Right atrium auricular region (tissue), 2 donors: ENCODE results near the gene CLBA1. TPM values are rescaled to one million over a fixed set of nuclear protein-coding genes. Genes with fewer than 3 reads are reported as not detected.

ENCODE experiments used
- DNase-seq: peaks from one replicate; pipeline ENCODE4 v3.0.0-alpha.2; 2019; ENCODE audit warnings: low spot score
- H3K27ac ChIP-seq, 2 donors: fragments of 200-600 bp; sonication (generic); 1 replicate in 1 of 2; 2 replicates in 1 of 2; pipeline ENCODE4 v1.5.1; 2016 to 2019
- H3K27me3 ChIP-seq, 2 donors: fragments of 200-600 bp; sonication (generic); one replicate each; pipeline versions ENCODE4 v1.5.1 to v1.6.0; 2017 to 2019
- H3K36me3 ChIP-seq: fragments of 200-600 bp; sonication (generic); one replicate; pipeline ENCODE4 v1.5.1; 2016
- H3K4me1 ChIP-seq, 2 donors: fragments of 200-600 bp; sonication (generic); one replicate each; pipeline versions ENCODE4 v1.5.1 to v1.6.0; 2017 to 2019
- H3K4me3 ChIP-seq, 2 donors: fragments of 200-600 bp; sonication (generic); 1 replicate in 1 of 2; 2 replicates in 1 of 2; pipeline ENCODE4 v1.5.1; 2017 to 2019; ENCODE audit warnings: mild to moderate bottlenecking in 1 of 2, moderate library complexity in 1 of 2
- H3K9me3 ChIP-seq, 2 donors: fragments of 200-600 bp; sonication (generic); one replicate each; pipeline ENCODE4 v1.5.1; 2019
- CTCF ChIP-seq, 2 donors: fragments of 200-600 bp; sonication (generic); IDR thresholded peaks; one replicate each; pipeline ENCODE4 v1.5.1; 2019; ENCODE audit warnings: antibody characterized with exemption in 2 of 2
- total RNA-seq, 2 donors: library from RNA; depleted of rRNA; stranded (reverse); fragments of >200 nt; gene quantifications; one replicate each; pipeline ENCODE4 v1.1.0, GENCODE V29; 2016

Gene CLBA1
- total RNA-seq, 2 donors from 2014 or later, result 2.0 to 2.2 TPM

- H3K36me3 ChIP-seq, result no peaks in the 10 kb centered on the region
- TF ChIP-seq CTCF (IDR thresholded peaks at IDR 0.05), result no peak
- H3K4me3 ChIP-seq, result no peak overlapping the region
- H3K27me3 ChIP-seq, result peaks cover 0 to 4% of the 10 kb centered on the region in 2 donors
- no peaks in the 10 kb centered on the region for H3K9me3 ChIP-seq
- peaks cover 0 to 97% of the 10 kb centered on the region in 2 donors for H3K4me1 ChIP-seq
- DNase-seq, result no peak
- H3K27ac ChIP-seq, result peak overlapping the region; percentile 72 to 80
These were observed 13.1 kb upstream of the CLBA1 start for GRCh38 chr14:104972301-104973134.

- Histone ChIP-seq H3K4me3 (no peak overlapping the region), H3K36me3 (no peaks in the 10 kb centered on the region), H3K27me3 (no peaks in the 10 kb centered on the region), H3K9me3 (no peaks in the 10 kb centered on the region), H3K27ac (peak overlapping the region; percentile 72 to 80), H3K4me1 (peaks cover 0 to 96% of the 10 kb centered on the region in 2 donors)
- peak; percentile 92 for DNase-seq
- TF ChIP-seq CTCF (IDR thresholded peaks at IDR 0.05), result no peak
These were observed 12.5 kb upstream of the CLBA1 start for GRCh38 chr14:104973135-104973384.

- H3K36me3 ChIP-seq, result no peaks in the 10 kb centered on the region
- no peak for TF ChIP-seq CTCF (IDR thresholded peaks at IDR 0.05)
- peak overlapping the region in 1 of 2 donors; percentile 9 for H3K4me3 ChIP-seq
- H3K4me1 ChIP-seq, result peaks cover 0 to 94% of the 10 kb centered on the region in 2 donors
- DNase-seq, result peak; percentile 75
- peak overlapping the region; percentile 72 to 80 for H3K27ac ChIP-seq
- no peaks in the 10 kb centered on the region for H3K9me3 ChIP-seq
- no peaks in the 10 kb centered on the region for H3K27me3 ChIP-seq
These were observed 12.0 kb upstream of the CLBA1 start for GRCh38 chr14:104973385-104974145.

GRCh38 chr14:104974146-104974541 is 11.4 kb upstream of the CLBA1 start:
- Histone ChIP-seq H3K4me1 (peaks cover 0 to 92% of the 10 kb centered on the region in 2 donors), H3K36me3 (no peaks in the 10 kb centered on the region), H3K4me3 (peak overlapping the region in 1 of 2 donors; percentile 9), H3K27ac (peak overlapping the region; percentile 72 to 80), H3K9me3 (no peaks in the 10 kb centered on the region), H3K27me3 (no peaks in the 10 kb centered on the region)
- TF ChIP-seq CTCF (IDR thresholded peaks at IDR 0.05), result no peak
- DNase-seq, result no peak

- Histone ChIP-seq H3K36me3 (no peaks in the 10 kb centered on the region), H3K27me3 (no peaks in the 10 kb centered on the region), H3K4me1 (peaks cover 0 to 92% of the 10 kb centered on the region in 2 donors), H3K4me3 (no peak overlapping the region), H3K9me3 (no peaks in the 10 kb centered on the region), H3K27ac (peak overlapping the region; percentile 72 to 80)
- no peak for TF ChIP-seq CTCF (IDR thresholded peaks at IDR 0.05)
- no peak for DNase-seq
These were observed 10.8 kb upstream of the CLBA1 start for GRCh38 chr14:104974665-104975390.
